Measurements from ENCODE around the gene PHF24.

Gene PHF24

GRCh38 chr9:34983209-34983608 is 25.1 kb downstream of the PHF24 start:
- peak; percentile 82 for DNase-seq (ENCODE audit: low read depth)
- no peak overlapping the region for H3K4me3 ChIP-seq (ENCODE audit: low read depth, low read length)
- TF ChIP-seq CTCF (IDR thresholded peaks at IDR 0.05; ENCODE audit: insufficient read depth, low read depth, low read length, missing control alignments): no peak

GRCh38 chr9:34984049-34984448 is 26.0 kb downstream of the PHF24 start:
- DNase-seq (ENCODE audit: low read depth): peak; percentile 39
- H3K4me3 ChIP-seq (ENCODE audit: low read depth, low read length): no peak overlapping the region
- TF ChIP-seq CTCF (IDR thresholded peaks at IDR 0.05; ENCODE audit: insufficient read depth, low read depth, low read length, missing control alignments): no peak

- no peak overlapping the region for H3K4me3 ChIP-seq (ENCODE audit: low read depth, low read length)
- DNase-seq (ENCODE audit: low read depth): peak; percentile 78
- peak; percentile 83 for TF ChIP-seq CTCF (IDR thresholded peaks at IDR 0.05; ENCODE audit: insufficient read depth, low read depth, low read length, missing control alignments)
These were observed 27.3 kb downstream of the PHF24 start for GRCh38 chr9:34985311-34985899.

GRCh38 chr9:34986540-34987047 is 28.5 kb downstream of the PHF24 start:
- no peak for TF ChIP-seq CTCF (IDR thresholded peaks at IDR 0.05; ENCODE audit: insufficient read depth, low read depth, low read length, missing control alignments)
- peak; percentile 77 for DNase-seq (ENCODE audit: low read depth)
- no peak overlapping the region for H3K4me3 ChIP-seq (ENCODE audit: low read depth, low read length)

- DNase-seq (ENCODE audit: low read depth): no peak
- no peak overlapping the region for H3K4me3 ChIP-seq (ENCODE audit: low read depth, low read length)
- TF ChIP-seq CTCF (IDR thresholded peaks at IDR 0.05; ENCODE audit: insufficient read depth, low read depth, low read length, missing control alignments): no peak
These were observed 29.2 kb downstream of the PHF24 start for GRCh38 chr9:34987160-34987901.

- H3K4me3 ChIP-seq (ENCODE audit: low read depth, low read length): peak overlapping the region; percentile 58
- DNase-seq (ENCODE audit: low read depth): peak; percentile 54
These were observed 30.3 kb downstream of the PHF24 start for GRCh38 chr9:34988218-34989002.

More at GRCh38 chr9:34988218-34989002, 30.3 kb downstream of the PHF24 start:
- no peak for TF ChIP-seq CTCF (IDR thresholded peaks at IDR 0.05; ENCODE audit: insufficient read depth, low read depth, low read length, missing control alignments)
